GM12878 (cell line): Measurements from ENCODE around the gene TTC32. TPM values are rescaled to one million over a fixed set of nuclear protein-coding genes. Genes with fewer than 3 reads are reported as not detected.

Source experiments
- ATAC-seq: fragments of 200-7000 bp; cut with Tn5 transposase; 3 replicates; pipeline ENCODE4 v1.9.1; 2020; ENCODE audit warnings: mild to moderate bottlenecking, moderate library complexity
- BruUV-seq: library from RNA; stranded (reverse); fragments of 400-500 nt; replicated peaks from 2 replicates; lab custom pipeline; 2021; lab: Mats Ljungman, UMichigan
- CTCF ChIA-PET: fragments of 300-600 bp; sonication (Branson Sonifier 250); formaldehyde crosslinking; extraction: SDS; loops from one replicate; lab custom pipeline; 2021; ENCODE audit warnings: inconsistent platforms; lab: Yijun Ruan, JAX
- POLR2A ChIA-PET: fragments of 350-600 bp; formaldehyde crosslinking; extraction: SDS; loops from one replicate; lab custom pipeline; 2021; ENCODE audit warnings: inconsistent platforms; lab: Charles Lee
- RAD21 ChIA-PET: fragments of 300-600 bp; sonication (Branson Sonifier 250); formaldehyde crosslinking; loops from one replicate; lab custom pipeline; 2023; ENCODE audit warnings: antibody characterized with exemption; ENCODE audit not compliant: unreplicated experiment; lab: Charles Lee
- SMC1A ChIA-PET: fragments of 300-600 bp; sonication (Branson Sonifier 250); formaldehyde crosslinking; loops from one replicate; lab custom pipeline; 2023; ENCODE audit not compliant: unreplicated experiment, uncharacterized antibody; lab: Charles Lee
- DNase-seq: peaks from one replicate; pipeline ENCODE4 v3.0.0-alpha.2; 2011; ENCODE audit warnings: low read depth, low spot score
- FAIRE-seq: peaks from 3 replicates; lab custom pipeline; 2011; peaks lifted over from hg19 to GRCh38; lab: Jason Lieb, UNC
- H2AFZ ChIP-seq: 2 replicates; pipeline ENCODE4 v1.6.0; 2011; ENCODE audit warnings: low read depth, low read length, control low read depth; ENCODE audit not compliant: control insufficient read depth
- H3K27ac ChIP-seq: 2 replicates; pipeline ENCODE4 v1.5.1; 2011; ENCODE audit warnings: control low read depth; ENCODE audit not compliant: control insufficient read depth, insufficient read depth
- H3K27me3 ChIP-seq, 2 experiments: replicated peaks in 1 of 2; 2 replicates each; pipeline versions ENCODE4 v1.6.0 to v1.6.1; 2011; ENCODE audit warnings: low read length in 1 of 2; ENCODE audit not compliant: control insufficient read depth in 2 of 2, insufficient read depth in 2 of 2
- H3K36me3 ChIP-seq, 2 experiments: 2 replicates each; pipeline ENCODE4 v1.5.1; 2011; ENCODE audit warnings: low read length in 1 of 2; ENCODE audit not compliant: control insufficient read depth in 2 of 2, insufficient read depth in 2 of 2
- H3K4me1 ChIP-seq: 2 replicates; pipeline ENCODE4 v1.6.1; 2011; ENCODE audit warnings: mild to moderate bottlenecking, low read length, moderate library complexity, mixed read lengths; ENCODE audit not compliant: control insufficient read depth, insufficient read depth
- H3K4me2 ChIP-seq: 2 replicates; pipeline ENCODE4 v1.6.0; 2011; ENCODE audit warnings: control low read depth; ENCODE audit not compliant: control insufficient read depth, insufficient read depth
- H3K4me3 ChIP-seq: fragments of 200-600 bp; sonication (generic); 2 replicates; pipeline ENCODE4 v1.5.1; 2016
- H3K79me2 ChIP-seq: 2 replicates; pipeline ENCODE4 v1.6.0; 2011; ENCODE audit warnings: low read length; ENCODE audit not compliant: control insufficient read depth, insufficient read depth
- H3K9ac ChIP-seq: 2 replicates; pipeline ENCODE4 v1.8.0; 2011; ENCODE audit warnings: low read length, control low read depth, mixed read lengths; ENCODE audit not compliant: control insufficient read depth, insufficient read depth
- H3K9me3 ChIP-seq: replicated peaks from 3 replicates; pipeline ENCODE4 v1.5.1; 2011; ENCODE audit warnings: mild to moderate bottlenecking, low read length; ENCODE audit not compliant: control insufficient read depth, insufficient read depth
- H4K20me1 ChIP-seq: 2 replicates; pipeline ENCODE4 v1.6.0; 2011; ENCODE audit not compliant: control insufficient read depth, insufficient read depth
- ASH2L ChIP-seq: fragments of 300-600, 200-600 bp; sonication (generic); IDR thresholded peaks from 2 replicates; pipeline ENCODE4 v1.6.1; 2017; ENCODE audit warnings: low read depth, mild to moderate bottlenecking, borderline replicate concordance
- BMI1 ChIP-seq: fragments of 450-650 bp; IDR thresholded peaks from 2 replicates; pipeline ENCODE4 v1.6.1; 2016; ENCODE audit warnings: mild to moderate bottlenecking, moderate library complexity, borderline replicate concordance
- BRCA1 ChIP-seq: IDR thresholded peaks from 2 replicates; pipeline ENCODE4 v1.6.1; 2011; ENCODE audit warnings: low read depth, low read length, improper control_type of control experiment
- CBX3 ChIP-seq: fragments of 200-600 bp; sonication (generic); IDR thresholded peaks from 2 replicates; pipeline ENCODE4 v1.6.1; 2016; ENCODE audit warnings: low read depth, borderline replicate concordance
- CHD4 ChIP-seq: fragments of 200-600 bp; sonication (generic); IDR thresholded peaks from 2 replicates; pipeline ENCODE4 v1.6.1; 2016; ENCODE audit warnings: mild to moderate bottlenecking
- EP300 ChIP-seq, 2 experiments: fragments of 150-350 bp in 1 of 2; IDR thresholded peaks; 2 replicates each; pipeline ENCODE4 v1.6.1; 2011 to 2012; ENCODE audit warnings: low read depth in 2 of 2, low read length in 2 of 2, borderline replicate concordance in 1 of 2, improper control_type of control experiment in 1 of 2, inconsistent platforms in 1 of 2; ENCODE audit not compliant: control insufficient read depth in 1 of 2
- MEF2B ChIP-seq: fragments of 450-650 bp; IDR thresholded peaks from 2 replicates; pipeline ENCODE4 v1.6.1; 2018; ENCODE audit warnings: mild to moderate bottlenecking, moderate library complexity; ENCODE audit not compliant: partially characterized antibody, poor library complexity, severe bottlenecking
- MXI1 ChIP-seq: fragments of 150-350 bp; IDR thresholded peaks from 2 replicates; pipeline ENCODE4 v1.6.1; 2011; ENCODE audit warnings: low read depth, mild to moderate bottlenecking, inconsistent platforms, low read length, improper control_type of control experiment
- NR2C2 ChIP-seq: IDR thresholded peaks from 2 replicates; pipeline ENCODE4 v1.6.1; 2011; ENCODE audit warnings: borderline replicate concordance, low read depth; ENCODE audit not compliant: control insufficient read depth, insufficient read length
- POLR2A ChIP-seq: IDR thresholded peaks from 2 replicates; pipeline ENCODE4 v1.6.1; 2011; ENCODE audit warnings: low read depth, mild to moderate bottlenecking, low read length
- RAD21 ChIP-seq: IDR thresholded peaks from 2 replicates; pipeline ENCODE4 v1.6.1; 2011; ENCODE audit warnings: mild to moderate bottlenecking, low read depth, low read length, moderate library complexity; ENCODE audit not compliant: insufficient read depth
- RB1 ChIP-seq: fragments of 450-650 bp; formaldehyde crosslinking; IDR thresholded peaks from 2 replicates; pipeline ENCODE4 v1.6.1; 2017; ENCODE audit warnings: mild to moderate bottlenecking, borderline replicate concordance
- SIX5 ChIP-seq: IDR thresholded peaks from 2 replicates; pipeline ENCODE4 v1.6.1; 2011; ENCODE audit warnings: mild to moderate bottlenecking, low read depth, low read length, moderate library complexity; ENCODE audit not compliant: severe bottlenecking
- SREBF1 ChIP-seq: IDR thresholded peaks from 2 replicates; pipeline ENCODE4 v1.6.1; 2012; ENCODE audit warnings: mild to moderate bottlenecking, low read length
- SUZ12 ChIP-seq: fragments of 200-600 bp; sonication (generic); IDR thresholded peaks from one replicate; pipeline ENCODE4 v1.6.1; 2018; ENCODE audit warnings: antibody characterized with exemption, mild to moderate bottlenecking; ENCODE audit not compliant: unreplicated experiment
- WGBS: methylation state at CpG from one replicate; pipeline ENCODE4 v1.1.6; 2016; ENCODE audit warnings: low lambda C conversion rate; ENCODE audit not compliant: insufficient replicate concordance, insufficient coverage; ENCODE audit errors: missing lambda C conversion rate; 5-methylcytosine and 5-hydroxymethylcytosine counted together
- in situ Hi-C: fragments of 300-500 bp; cut with MboI; formaldehyde crosslinking; loops from 9 replicates; pipeline ENCODE4 v1.14.3; 2018; ENCODE audit warnings: mixed read lengths
- intact Hi-C: fragments of 100-400 bp; cut with micrococcal nuclease; formaldehyde crosslinking; loops from one replicate; pipeline ENCODE4 v1.14.2; 2022; ENCODE audit not compliant: unreplicated experiment
- polyA plus RNA-seq, 11 experiments: library from polyadenylated mRNA; depleted of rRNA in 4 of 11; unstranded in 6 of 11; stranded (reverse) in 5 of 11; fragments of >200 nt; fragmentation: Nextera tagmentation in 4 of 11; fragmentation: Illumina TruSeq in 1 of 11; extraction: Ambion mirVana in 4 of 11; extraction: Trizol in 1 of 11; gene quantifications; 1 replicate in 1 of 11; 2 replicates in 10 of 11; pipeline versions ENCODE4 v1.2.1 to v1.2.3, GENCODE V29; 2011 to 2016; ENCODE audit warnings: inconsistent platforms in 2 of 11, missing spikeins in 2 of 11, low read depth in 1 of 11
- total RNA-seq, 4 experiments: library from RNA; depleted of rRNA in 3 of 4; stranded (reverse); fragments of >200 nt in 3 of 4; fragmentation: Illumina TruSeq in 1 of 4; extraction: Trizol in 1 of 4; gene quantifications; 2 replicates each; pipeline versions ENCODE4 v1.2.1 to v1.2.3, GENCODE V29; 2013 to 2021
- TF ChIP-seq, protein P1 (sequence below): fragments of 450-650 bp; formaldehyde crosslinking; IDR thresholded peaks from 2 replicates; pipeline ENCODE4 v1.4.0; 2020; ENCODE audit warnings: mild to moderate bottlenecking, moderate library complexity
- TF ChIP-seq, protein P2 (sequence below): fragments of 450-650 bp; IDR thresholded peaks from 2 replicates; pipeline ENCODE4 v1.6.1; 2017; ENCODE audit warnings: low read depth, mild to moderate bottlenecking, moderate library complexity

TTC32 gene
- total and polyA plus RNA-seq, 10 of the 15 experiments (the other 5 are each of a cell fraction or from before 2014, with no cell fraction given) = 11.1 to 30.0 (median 19.7) TPM

DNA sequence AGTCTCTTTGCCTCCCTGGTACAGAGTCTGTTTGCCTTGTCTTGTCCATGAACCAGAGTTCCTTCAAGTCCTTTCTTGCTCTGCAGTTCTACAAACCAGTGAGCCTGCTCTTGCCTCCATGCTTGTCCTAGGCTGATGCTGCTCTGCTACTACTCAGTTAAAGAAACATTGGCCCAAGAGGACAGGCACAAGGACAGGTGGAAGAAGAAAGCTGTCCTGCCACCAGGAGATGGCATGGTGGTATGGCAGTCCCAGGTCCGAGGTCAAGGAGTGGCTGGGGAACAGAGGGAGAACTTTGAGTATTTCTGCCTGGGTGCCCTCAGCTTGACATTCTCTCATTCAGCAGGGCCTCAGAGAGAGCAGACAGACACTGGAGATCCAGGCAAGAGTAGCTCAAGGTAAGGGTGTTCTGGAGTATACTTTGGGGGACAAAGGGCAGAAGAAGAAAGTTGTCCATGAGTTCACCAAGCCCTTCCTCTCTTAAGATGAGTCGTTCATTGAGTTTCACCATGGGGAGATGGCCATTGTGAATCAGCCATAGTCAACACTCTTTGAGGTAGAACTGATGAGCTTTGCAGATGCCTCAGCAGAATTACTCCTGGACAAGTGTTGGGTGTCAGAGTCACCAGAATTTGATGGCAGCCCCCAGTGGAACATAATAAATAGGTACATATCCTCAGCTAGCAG, 20.4 kb downstream of the TTC32 start:
- TF ChIP-seq MXI1 = no peak
- TF ChIP-seq POLR2A = no peak
- TF ChIP-seq, protein P1, sequence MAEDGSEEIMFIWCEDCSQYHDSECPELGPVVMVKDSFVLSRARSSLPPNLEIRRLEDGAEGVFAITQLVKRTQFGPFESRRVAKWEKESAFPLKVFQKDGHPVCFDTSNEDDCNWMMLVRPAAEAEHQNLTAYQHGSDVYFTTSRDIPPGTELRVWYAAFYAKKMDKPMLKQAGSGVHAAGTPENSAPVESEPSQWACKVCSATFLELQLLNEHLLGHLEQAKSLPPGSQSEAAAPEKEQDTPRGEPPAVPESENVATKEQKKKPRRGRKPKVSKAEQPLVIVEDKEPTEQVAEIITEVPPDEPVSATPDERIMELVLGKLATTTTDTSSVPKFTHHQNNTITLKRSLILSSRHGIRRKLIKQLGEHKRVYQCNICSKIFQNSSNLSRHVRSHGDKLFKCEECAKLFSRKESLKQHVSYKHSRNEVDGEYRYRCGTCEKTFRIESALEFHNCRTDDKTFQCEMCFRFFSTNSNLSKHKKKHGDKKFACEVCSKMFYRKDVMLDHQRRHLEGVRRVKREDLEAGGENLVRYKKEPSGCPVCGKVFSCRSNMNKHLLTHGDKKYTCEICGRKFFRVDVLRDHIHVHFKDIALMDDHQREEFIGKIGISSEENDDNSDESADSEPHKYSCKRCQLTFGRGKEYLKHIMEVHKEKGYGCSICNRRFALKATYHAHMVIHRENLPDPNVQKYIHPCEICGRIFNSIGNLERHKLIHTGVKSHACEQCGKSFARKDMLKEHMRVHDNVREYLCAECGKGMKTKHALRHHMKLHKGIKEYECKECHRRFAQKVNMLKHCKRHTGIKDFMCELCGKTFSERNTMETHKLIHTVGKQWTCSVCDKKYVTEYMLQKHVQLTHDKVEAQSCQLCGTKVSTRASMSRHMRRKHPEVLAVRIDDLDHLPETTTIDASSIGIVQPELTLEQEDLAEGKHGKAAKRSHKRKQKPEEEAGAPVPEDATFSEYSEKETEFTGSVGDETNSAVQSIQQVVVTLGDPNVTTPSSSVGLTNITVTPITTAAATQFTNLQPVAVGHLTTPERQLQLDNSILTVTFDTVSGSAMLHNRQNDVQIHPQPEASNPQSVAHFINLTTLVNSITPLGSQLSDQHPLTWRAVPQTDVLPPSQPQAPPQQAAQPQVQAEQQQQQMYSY (CRISPR knock-in tag) = no peak
- no peak for TF ChIP-seq ASH2L
- no peak for TF ChIP-seq SREBF1
- TF ChIP-seq RB1 = no peak
- TF ChIP-seq CBX3 = no peak
- no peak for TF ChIP-seq RAD21
- no peak for TF ChIP-seq BRCA1
- TF ChIP-seq MEF2B = no peak
- TF ChIP-seq CHD4 = no peak
- no peak for TF ChIP-seq NR2C2
- no peak for TF ChIP-seq SIX5
- no peak for TF ChIP-seq EP300 (IDR thresholded peaks at IDR 0.05; ENCODE audit: borderline replicate concordance in 1 of 2, control insufficient read depth in 1 of 2, low read depth in 2 of 2, low read length in 2 of 2)
- TF ChIP-seq SUZ12 = no peak
- TF ChIP-seq, protein P2, sequence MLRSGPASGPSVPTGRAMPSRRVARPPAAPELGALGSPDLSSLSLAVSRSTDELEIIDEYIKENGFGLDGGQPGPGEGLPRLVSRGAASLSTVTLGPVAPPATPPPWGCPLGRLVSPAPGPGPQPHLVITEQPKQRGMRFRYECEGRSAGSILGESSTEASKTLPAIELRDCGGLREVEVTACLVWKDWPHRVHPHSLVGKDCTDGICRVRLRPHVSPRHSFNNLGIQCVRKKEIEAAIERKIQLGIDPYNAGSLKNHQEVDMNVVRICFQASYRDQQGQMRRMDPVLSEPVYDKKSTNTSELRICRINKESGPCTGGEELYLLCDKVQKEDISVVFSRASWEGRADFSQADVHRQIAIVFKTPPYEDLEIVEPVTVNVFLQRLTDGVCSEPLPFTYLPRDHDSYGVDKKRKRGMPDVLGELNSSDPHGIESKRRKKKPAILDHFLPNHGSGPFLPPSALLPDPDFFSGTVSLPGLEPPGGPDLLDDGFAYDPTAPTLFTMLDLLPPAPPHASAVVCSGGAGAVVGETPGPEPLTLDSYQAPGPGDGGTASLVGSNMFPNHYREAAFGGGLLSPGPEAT = no peak
- TF ChIP-seq BMI1 = no peak
- ATAC-seq (no peak), FAIRE-seq (no peak), DNase-seq (no peak)
- H3K9me3 ChIP-seq = no peaks in the 10 kb centered on the region
- no peak overlapping the region for H3K27ac ChIP-seq
- 15% methylated on average over 2 of the region's 2 CpGs for WGBS
- BruUV-seq = no TSS peak
- SMC1A ChIA-PET = no interaction called here
- no peaks in the 10 kb centered on the region for H4K20me1 ChIP-seq
- intact Hi-C loops (no loop called here), in situ Hi-C loops (no loop called here)
- CTCF ChIA-PET = interaction anchor here (0.8 to 0.9 kb wide), 2 partner anchors 9 to 12 kb away, joined by 3 to 4 read pairs; no protein-coding TSS in a partner anchor
- H3K27me3 ChIP-seq = no peaks in the 10 kb centered on the region
- POLR2A ChIA-PET = interaction anchor here (1.3 kb wide), 1 partner anchor 15 kb away, joined by 3 read pairs; no protein-coding TSS in a partner anchor
- H3K79me2 ChIP-seq = no peaks in the 10 kb centered on the region
- H3K4me1 ChIP-seq = no peaks in the 10 kb centered on the region
- H2AFZ ChIP-seq = no peak overlapping the region
- RAD21 ChIA-PET = no interaction called here
- H3K36me3 ChIP-seq = no peaks in the 10 kb centered on the region
- H3K4me2 ChIP-seq = no peak overlapping the region
- no peak overlapping the region for H3K9ac ChIP-seq
- H3K4me3 ChIP-seq = no peak overlapping the region
